SK-N-SH treated with all-trans-retinoic acid at 6 μM for 48 hours (cell line): ENCODE results near the gene TNRC6B.

ENCODE experiments used
- ARNTL ChIP-seq: fragments of 450-650 bp; formaldehyde crosslinking; IDR thresholded peaks from 2 replicates; pipeline ENCODE4 v1.5.0; 2020; ENCODE audit warnings: low read depth, mild to moderate bottlenecking, moderate library complexity, borderline replicate concordance
- BACH2 ChIP-seq: fragments of 250-450 bp; sonication (Bioruptor Pico); IDR thresholded peaks from 2 replicates; pipeline ENCODE4 v1.9.0; 2021; ENCODE audit warnings: mild to moderate bottlenecking, borderline replicate concordance
- CREB5 ChIP-seq: fragments of 250-450 bp; sonication (Bioruptor Pico); IDR thresholded peaks from 2 replicates; pipeline ENCODE4 v1.5.1; 2020; ENCODE audit warnings: low read depth, mild to moderate bottlenecking, moderate library complexity
- CSDC2 ChIP-seq: fragments of 250-450 bp; sonication (Bioruptor Pico); IDR thresholded peaks from 2 replicates; pipeline ENCODE4 v1.5.0; 2020; ENCODE audit warnings: mild to moderate bottlenecking, moderate library complexity
- ESRRG ChIP-seq: fragments of 250-450 bp; sonication (Bioruptor Pico); IDR thresholded peaks from 2 replicates; pipeline ENCODE4 v1.6.1; 2021; ENCODE audit warnings: mild to moderate bottlenecking
- PATZ1 ChIP-seq: fragments of 250-450 bp; sonication (Bioruptor Pico); IDR thresholded peaks from 2 replicates; pipeline ENCODE4 v1.8.0; 2020; ENCODE audit warnings: mild to moderate bottlenecking, moderate library complexity, borderline replicate concordance
- ZC3H10 ChIP-seq: fragments of 250-450 bp; sonication (Bioruptor Pico); IDR thresholded peaks from 2 replicates; pipeline ENCODE4 v1.5.1; 2021; ENCODE audit warnings: mild to moderate bottlenecking, moderate library complexity
- ZFP3 ChIP-seq: fragments of 250-450 bp; sonication (Bioruptor Pico); IDR thresholded peaks from 2 replicates; pipeline ENCODE4 v1.5.0; 2020; ENCODE audit warnings: mild to moderate bottlenecking, moderate library complexity
- TF ChIP-seq, protein P1 (sequence below): fragments of 250-450 bp; sonication (Bioruptor Pico); IDR thresholded peaks from 2 replicates; pipeline ENCODE4 v1.5.1; 2021; ENCODE audit warnings: mild to moderate bottlenecking, moderate library complexity

GRCh38 chr22:40279017-40279416 lies 101.3 kb downstream of the TNRC6B start:
- TF ChIP-seq CREB5 (CRISPR knock-in tag) (no peak), ZC3H10 (no peak), PATZ1 (CRISPR knock-in tag) (no peak), ARNTL (no peak), ZFP3 (CRISPR knock-in tag) (no peak), BACH2 (CRISPR knock-in tag) (no peak), CSDC2 (no peak), ESRRG (CRISPR knock-in tag) (no peak)
- TF ChIP-seq, protein P1, sequence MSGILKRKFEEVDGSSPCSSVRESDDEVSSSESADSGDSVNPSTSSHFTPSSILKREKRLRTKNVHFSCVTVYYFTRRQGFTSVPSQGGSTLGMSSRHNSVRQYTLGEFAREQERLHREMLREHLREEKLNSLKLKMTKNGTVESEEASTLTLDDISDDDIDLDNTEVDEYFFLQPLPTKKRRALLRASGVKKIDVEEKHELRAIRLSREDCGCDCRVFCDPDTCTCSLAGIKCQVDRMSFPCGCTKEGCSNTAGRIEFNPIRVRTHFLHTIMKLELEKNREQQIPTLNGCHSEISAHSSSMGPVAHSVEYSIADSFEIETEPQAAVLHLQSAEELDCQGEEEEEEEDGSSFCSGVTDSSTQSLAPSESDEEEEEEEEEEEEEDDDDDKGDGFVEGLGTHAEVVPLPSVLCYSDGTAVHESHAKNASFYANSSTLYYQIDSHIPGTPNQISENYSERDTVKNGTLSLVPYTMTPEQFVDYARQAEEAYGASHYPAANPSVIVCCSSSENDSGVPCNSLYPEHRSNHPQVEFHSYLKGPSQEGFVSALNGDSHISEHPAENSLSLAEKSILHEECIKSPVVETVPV (CRISPR knock-in tag), result no peak
